Caco-2 (cell line): Measurements from ENCODE around the gene ZNF79. TPM values are rescaled to one million over a fixed set of nuclear protein-coding genes. Genes with fewer than 3 reads are reported as not detected.
"Not testable (repeated sequence)": the region's sequence is repeated elsewhere in the genome, so short reads cannot be mapped to it uniquely, and the experiment has no call there.

Experiments used
- BruUV-seq: library from RNA; stranded (reverse); fragments of 400-500 nt; replicated peaks from 2 replicates; lab custom pipeline; 2021; lab: Mats Ljungman, UMichigan
- CTCF ChIA-PET: fragments of 300-600 bp; sonication (Branson Sonifier 250); formaldehyde crosslinking; loops from one replicate; lab custom pipeline; 2022; ENCODE audit warnings: antibody characterized with exemption; lab: Charles Lee
- POLR2A ChIA-PET: fragments of 300-600 bp; sonication (Branson Sonifier 250); formaldehyde crosslinking; loops from one replicate; lab custom pipeline; 2022; ENCODE audit warnings: antibody characterized with exemption; lab: Charles Lee
- DNase-seq, 2 experiments: peaks; one replicate each; pipeline versions ENCODE4 v3.0.0 to v3.0.0-alpha.2; 2020 to 2022
- H3K27me3 ChIP-seq: replicated peaks from 2 replicates; pipeline ENCODE4 v1.6.0; 2011; ENCODE audit warnings: low read length; ENCODE audit not compliant: control insufficient read depth, insufficient read depth
- H3K36me3 ChIP-seq: 2 replicates; pipeline ENCODE4 v1.5.1; 2011; ENCODE audit warnings: low read length; ENCODE audit not compliant: control insufficient read depth, insufficient read depth
- H3K4me1 ChIP-seq: fragments of 250-450 bp; sonication (Bioruptor Pico); 2 replicates; pipeline ENCODE4 v1.5.1; 2020; ENCODE audit warnings: mild to moderate bottlenecking
- H3K4me3 ChIP-seq: 2 replicates; pipeline ENCODE4 v1.5.1; 2011; ENCODE audit warnings: low read depth, mild to moderate bottlenecking, control low read depth, low read length
- H3K9me3 ChIP-seq: fragments of 250-450 bp; sonication (Bioruptor Pico); 2 replicates; pipeline ENCODE4 v1.5.1; 2020; ENCODE audit warnings: mild to moderate bottlenecking, moderate library complexity
- H3K27ac Mint-ChIP-seq: one replicate; pipeline ENCODE4 v1.8.0; 2022; ENCODE audit warnings: mixed read lengths; ENCODE audit not compliant: unreplicated experiment
- H3K27me3 Mint-ChIP-seq: one replicate; pipeline ENCODE4 v1.8.0; 2022; ENCODE audit warnings: mixed read lengths; ENCODE audit not compliant: insufficient read depth, unreplicated experiment
- H3K36me3 Mint-ChIP-seq: one replicate; pipeline ENCODE4 v1.8.0; 2022; ENCODE audit warnings: mild to moderate bottlenecking, mixed read lengths; ENCODE audit not compliant: insufficient read depth, unreplicated experiment
- H3K4me1 Mint-ChIP-seq: one replicate; pipeline ENCODE4 v1.8.0; 2022; ENCODE audit warnings: low read depth, mixed read lengths; ENCODE audit not compliant: unreplicated experiment
- H3K4me3 Mint-ChIP-seq: one replicate; pipeline ENCODE4 v1.8.0; 2022; ENCODE audit warnings: mild to moderate bottlenecking, moderate library complexity, mixed read lengths; ENCODE audit not compliant: unreplicated experiment
- H3K9me3 Mint-ChIP-seq: one replicate; pipeline ENCODE4 v1.8.0; 2022; ENCODE audit warnings: mixed read lengths; ENCODE audit not compliant: unreplicated experiment
- CTCF ChIP-seq, 2 experiments: fragments of 200-600 bp in 1 of 2; IDR thresholded peaks; 1 replicate in 1 of 2; 2 replicates in 1 of 2; pipeline versions ENCODE4 v1.5.1 to v1.8.0; 2011 to 2022; ENCODE audit warnings: antibody characterized with exemption in 1 of 2, control low read depth in 1 of 2, inconsistent platforms in 1 of 2, low read depth in 1 of 2, low read length in 1 of 2, mild to moderate bottlenecking in 1 of 2, moderate library complexity in 1 of 2; ENCODE audit not compliant: insufficient read depth in 1 of 2, severe bottlenecking in 1 of 2, unreplicated experiment in 1 of 2
- intact Hi-C: fragments of 100-400 bp; cut with micrococcal nuclease; formaldehyde crosslinking; loops from one replicate; pipeline ENCODE4 v1.10.0; 2022; ENCODE audit not compliant: unreplicated experiment
- total RNA-seq: library from RNA; stranded (reverse); gene quantifications from 2 replicates; pipeline ENCODE4 v1.2.3, GENCODE V29; 2022

ZNF79 gene
- total RNA-seq, 1 experiment from 2014 or later = 9.2 TPM

GRCh38 chr9:127463911-127464310 is 39.7 kb downstream of the ZNF79 start:
- POLR2A ChIA-PET = interaction anchor here (0.6 kb wide), 1 partner anchor 48 kb away, joined by 3 read pairs; no protein-coding TSS in a partner anchor
- H3K27me3 ChIP-seq = no peaks in the 10 kb centered on the region
- intact Hi-C loops = no loop called here
- no peak for TF ChIP-seq CTCF (IDR thresholded peaks at IDR 0.05; ENCODE audit: insufficient read depth in 1 of 2, low read depth in 1 of 2, low read length in 1 of 2, severe bottlenecking in 1 of 2, unreplicated experiment in 1 of 2)
- Mint-ChIP-seq H3K36me3 (peaks cover 39% of the 10 kb centered on the region), H3K27me3 (no peaks in the 10 kb centered on the region), H3K9me3 (no peaks in the 10 kb centered on the region), H3K4me1 (peaks cover 28% of the 10 kb centered on the region), H3K27ac (no peak overlapping the region), H3K4me3 (no peak overlapping the region)
- H3K4me1 ChIP-seq = peaks cover 20% of the 10 kb centered on the region
- DNase-seq = no peak
- no peak overlapping the region for H3K4me3 ChIP-seq
- no peaks in the 10 kb centered on the region for H3K9me3 ChIP-seq
- BruUV-seq = no TSS peak
- CTCF ChIA-PET = no interaction called here
- H3K36me3 ChIP-seq = no peaks in the 10 kb centered on the region; the same call in none of the 2 replicates

- H3K9me3 Mint-ChIP-seq, H3K36me3 ChIP-seq, intact Hi-C loops, POLR2A ChIA-PET, BruUV-seq, DNase-seq, H3K27me3 ChIP-seq, H3K9me3 ChIP-seq, CTCF ChIA-PET, H3K4me3 ChIP-seq, H3K27me3 Mint-ChIP-seq: not testable (repeated sequence)
- H3K4me1 ChIP-seq = peaks cover 20% of the 10 kb centered on the region
- H3K27ac Mint-ChIP-seq = peak overlapping the region; percentile 73
- H3K4me3 Mint-ChIP-seq = peak overlapping the region; percentile 41
- H3K4me1 Mint-ChIP-seq = peaks cover 28% of the 10 kb centered on the region
- H3K36me3 Mint-ChIP-seq = peaks cover 24% of the 10 kb centered on the region
Observed at GRCh38 chr9:127466407-127466917, 42.3 kb downstream of the ZNF79 start.

DNA sequence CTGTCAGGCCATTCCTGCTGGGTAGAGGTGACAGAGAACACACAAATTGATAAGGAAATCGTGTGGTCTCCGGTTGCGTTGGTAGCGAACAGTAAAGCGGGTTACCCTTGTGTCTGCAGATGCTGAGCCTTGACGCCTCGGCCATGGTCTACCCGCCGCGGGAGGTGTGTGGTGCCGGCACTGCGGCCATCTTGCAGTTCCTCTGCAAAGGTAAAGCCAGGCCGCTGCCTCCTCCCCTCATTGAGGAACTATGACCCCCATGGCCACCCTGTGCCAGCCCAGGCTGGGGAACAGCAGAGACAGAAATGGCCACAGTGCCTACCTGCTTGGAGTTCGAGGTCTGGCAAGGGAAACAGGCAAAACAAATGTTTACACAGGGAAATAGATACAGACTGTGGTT is 43.4 kb downstream of the ZNF79 start:
- H3K36me3 Mint-ChIP-seq = peaks cover 13% of the 10 kb centered on the region
- POLR2A ChIA-PET = no interaction called here
- no peak for TF ChIP-seq CTCF (IDR thresholded peaks at IDR 0.05; ENCODE audit: insufficient read depth in 1 of 2, low read depth in 1 of 2, low read length in 1 of 2, severe bottlenecking in 1 of 2, unreplicated experiment in 1 of 2)
- no peak for DNase-seq
- no TSS peak for BruUV-seq
- Histone ChIP-seq H3K27me3 (no peaks in the 10 kb centered on the region), H3K9me3 (no peaks in the 10 kb centered on the region), H3K4me1 (peaks cover 20% of the 10 kb centered on the region), H3K4me3 (no peak overlapping the region), H3K36me3 (no peaks in the 10 kb centered on the region; the same call in 1 of the 2 replicates)
- no peaks in the 10 kb centered on the region for H3K9me3 Mint-ChIP-seq
- H3K27ac Mint-ChIP-seq = peak overlapping the region; percentile 73
- intact Hi-C loops = no loop called here
- CTCF ChIA-PET = no interaction called here
- H3K4me1 Mint-ChIP-seq = peaks cover 22% of the 10 kb centered on the region
- H3K27me3 Mint-ChIP-seq = no peaks in the 10 kb centered on the region
- no peak overlapping the region for H3K4me3 Mint-ChIP-seq
